Panc1 (cell line): ENCODE results near the gene NPC1L1.

Experiments used
- CTCF ChIP-seq: fragments of 450-650 bp; IDR thresholded peaks from 2 replicates; pipeline ENCODE4 v1.5.1; 2017; ENCODE audit warnings: mild to moderate bottlenecking
- POLR2AphosphoS5 ChIP-seq: IDR thresholded peaks from 2 replicates; pipeline ENCODE4 v1.6.1; 2012; ENCODE audit warnings: mild to moderate bottlenecking, low read depth, low read length, moderate library complexity
- TCF7L2 ChIP-seq: IDR thresholded peaks from 2 replicates; pipeline ENCODE4 v1.6.1; 2011; ENCODE audit warnings: mild to moderate bottlenecking, low read depth, low read length, inconsistent platforms

GRCh38 chr7:44537442-44537841 is 3.7 kb downstream of the NPC1L1 start:
- no peak for TF ChIP-seq CTCF
- no peak for TF ChIP-seq POLR2AphosphoS5
- TF ChIP-seq TCF7L2 = no peak
